Lower lobe of right lung (tissue), 2 donors: Measurements from ENCODE around the gene XKR7. TPM values are rescaled to one million over a fixed set of nuclear protein-coding genes. Genes with fewer than 3 reads are reported as not detected.

ENCODE experiments used
- ATAC-seq, 2 donors: fragments of 200-7000 bp; cut with Tn5 transposase; one replicate each; pipeline ENCODE4 v1.9.1; 2020 to 2022; ENCODE audit warnings: mild to moderate bottlenecking in 2 of 2, moderate library complexity in 2 of 2
- DNase-seq: peaks from one replicate; pipeline ENCODE4 v3.0.0-alpha.2; 2020
- H3K27ac ChIP-seq: fragments of 200-600 bp; one replicate; pipeline ENCODE4 v1.8.0; 2022
- H3K27me3 ChIP-seq: fragments of 200-600 bp; one replicate; pipeline ENCODE4 v1.8.0; 2022; ENCODE audit warnings: low read depth
- H3K36me3 ChIP-seq: fragments of 200-600 bp; one replicate; pipeline ENCODE4 v1.8.0; 2022; ENCODE audit warnings: mild to moderate bottlenecking
- H3K4me1 ChIP-seq: fragments of 200-600 bp; one replicate; pipeline ENCODE4 v1.8.0; 2022
- H3K4me3 ChIP-seq: fragments of 200-600 bp; one replicate; pipeline ENCODE4 v1.8.0; 2022; ENCODE audit warnings: mild to moderate bottlenecking
- H3K9me3 ChIP-seq: fragments of 200-600 bp; one replicate; pipeline ENCODE4 v1.8.0; 2022
- intact Hi-C: fragments of 100-400 bp; cut with DNase I; formaldehyde crosslinking; loops from one replicate; pipeline ENCODE4 v1.11.0; 2022
- total RNA-seq: library from RNA; stranded (reverse); fragmentation: NEBNext Ultra II Directional; extraction: Animal tissue kit (Norgen Biotek cat#: 25700); gene quantifications from one replicate; pipeline ENCODE4 v1.2.1, GENCODE V29; 2021
- TF ChIP-seq, protein P1 (sequence below): fragments of 200-600 bp; IDR thresholded peaks from one replicate; pipeline ENCODE4 v1.8.0; 2022; ENCODE audit warnings: antibody characterized with exemption, mild to moderate bottlenecking
- donor health status: DM: no; HTN: yes; CAD: no; lungs with severe emphysema.

Gene XKR7
- total RNA-seq, 1 donor from 2014 or later: 0.06 TPM

DNA sequence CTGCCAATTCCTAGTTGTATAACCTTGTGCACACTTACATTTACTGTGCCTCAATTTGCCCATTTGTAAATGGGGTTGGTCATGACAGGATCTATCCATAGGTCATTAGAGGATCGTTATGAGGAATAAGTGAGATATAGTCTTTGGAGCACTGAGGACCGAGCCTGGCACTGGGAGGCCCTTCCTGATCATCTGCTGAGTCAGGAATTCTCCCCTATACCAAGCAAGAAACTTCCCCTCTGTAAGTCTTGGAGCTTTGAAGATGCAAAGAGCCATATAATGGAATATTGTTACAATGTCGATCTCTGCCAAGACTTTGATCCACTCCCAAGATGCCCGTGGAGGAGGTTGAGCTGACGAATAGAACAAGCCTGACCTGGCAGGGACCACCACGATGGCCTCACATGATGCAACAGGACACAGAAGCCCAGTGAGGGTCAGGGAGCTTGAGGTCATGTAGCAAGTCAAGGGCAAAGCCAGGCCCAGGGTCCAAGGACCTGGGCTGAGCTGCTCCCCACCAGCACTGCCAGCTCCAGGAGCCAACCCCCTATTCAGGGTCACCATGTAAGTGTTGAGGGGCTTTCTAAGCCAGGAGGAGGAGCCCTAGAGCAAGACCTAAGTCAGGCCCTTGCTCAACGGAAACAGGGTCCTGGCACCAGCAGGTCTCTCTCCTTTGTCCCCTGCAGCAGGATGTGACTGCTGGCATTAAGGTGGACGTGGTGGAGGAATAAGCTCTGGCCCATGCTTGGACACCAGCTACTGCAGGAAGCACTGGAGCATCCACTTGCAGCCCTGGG, 32.8 kb upstream of the XKR7 start:
- intact Hi-C loops: no loop called here
- DNase-seq (no peak), ATAC-seq (no peak)
- no peak overlapping the region for H3K4me3 ChIP-seq
- no peaks in the 10 kb centered on the region for H3K27me3 ChIP-seq
- no peaks in the 10 kb centered on the region for H3K4me1 ChIP-seq
- H3K36me3 ChIP-seq: no peaks in the 10 kb centered on the region
- no peaks in the 10 kb centered on the region for H3K9me3 ChIP-seq
- no peak overlapping the region for H3K27ac ChIP-seq
- TF ChIP-seq, protein P1, sequence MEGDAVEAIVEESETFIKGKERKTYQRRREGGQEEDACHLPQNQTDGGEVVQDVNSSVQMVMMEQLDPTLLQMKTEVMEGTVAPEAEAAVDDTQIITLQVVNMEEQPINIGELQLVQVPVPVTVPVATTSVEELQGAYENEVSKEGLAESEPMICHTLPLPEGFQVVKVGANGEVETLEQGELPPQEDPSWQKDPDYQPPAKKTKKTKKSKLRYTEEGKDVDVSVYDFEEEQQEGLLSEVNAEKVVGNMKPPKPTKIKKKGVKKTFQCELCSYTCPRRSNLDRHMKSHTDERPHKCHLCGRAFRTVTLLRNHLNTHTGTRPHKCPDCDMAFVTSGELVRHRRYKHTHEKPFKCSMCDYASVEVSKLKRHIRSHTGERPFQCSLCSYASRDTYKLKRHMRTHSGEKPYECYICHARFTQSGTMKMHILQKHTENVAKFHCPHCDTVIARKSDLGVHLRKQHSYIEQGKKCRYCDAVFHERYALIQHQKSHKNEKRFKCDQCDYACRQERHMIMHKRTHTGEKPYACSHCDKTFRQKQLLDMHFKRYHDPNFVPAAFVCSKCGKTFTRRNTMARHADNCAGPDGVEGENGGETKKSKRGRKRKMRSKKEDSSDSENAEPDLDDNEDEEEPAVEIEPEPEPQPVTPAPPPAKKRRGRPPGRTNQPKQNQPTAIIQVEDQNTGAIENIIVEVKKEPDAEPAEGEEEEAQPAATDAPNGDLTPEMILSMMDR: no peak

DNA sequence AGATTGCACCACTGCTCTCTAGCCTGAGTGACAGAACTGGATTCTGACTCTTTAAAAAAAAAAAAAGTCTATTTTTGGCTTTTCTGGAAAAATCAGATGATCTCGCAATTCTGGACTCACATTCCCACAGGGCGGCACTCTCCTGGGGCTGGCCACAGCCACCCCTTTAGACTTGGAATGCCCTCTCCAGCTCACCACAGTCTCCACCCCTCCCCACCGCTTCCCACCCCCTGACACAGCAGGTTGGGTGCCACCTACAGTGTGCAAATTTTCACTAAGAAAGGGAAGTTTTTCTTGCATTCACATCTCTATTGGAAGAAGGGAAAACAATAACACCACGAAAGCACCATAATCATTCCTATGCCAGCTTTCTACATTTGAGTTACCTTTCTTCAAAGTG, 31.5 kb upstream of the XKR7 start:
- Histone ChIP-seq H3K4me3 (no peak overlapping the region), H3K27me3 (no peaks in the 10 kb centered on the region), H3K27ac (no peak overlapping the region), H3K36me3 (no peaks in the 10 kb centered on the region), H3K9me3 (no peaks in the 10 kb centered on the region), H3K4me1 (no peaks in the 10 kb centered on the region)
- DNase-seq: no peak
- TF ChIP-seq, protein P1: no peak
- intact Hi-C loops: no loop called here
- no peak for ATAC-seq

DNA sequence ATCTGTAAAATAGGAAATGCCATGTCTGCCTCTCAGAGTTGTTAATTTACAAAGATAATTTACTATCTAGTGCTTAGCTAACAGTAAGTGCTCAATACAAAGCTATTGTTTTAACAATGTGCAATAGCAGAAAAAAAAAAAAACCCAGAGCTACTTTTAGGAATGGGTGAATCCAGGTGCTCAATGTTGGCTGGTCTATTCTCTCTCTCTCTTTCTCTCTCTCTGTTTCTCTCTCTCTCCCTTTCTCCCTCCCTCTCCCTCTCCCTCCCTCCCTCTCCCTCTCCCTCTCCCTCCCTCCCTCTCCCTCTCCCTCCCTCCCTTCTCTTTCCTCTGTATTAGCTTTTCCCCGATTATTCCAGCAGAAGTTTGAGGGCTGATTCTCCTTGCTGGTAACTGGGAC, 30.1 kb upstream of the XKR7 start:
- DNase-seq: no peak
- no peaks in the 10 kb centered on the region for H3K27me3 ChIP-seq
- ATAC-seq: no peak
- TF ChIP-seq, protein P1: no peak
- H3K4me3 ChIP-seq: no peak overlapping the region
- intact Hi-C loops: no loop called here
- H3K4me1 ChIP-seq: no peaks in the 10 kb centered on the region
- no peaks in the 10 kb centered on the region for H3K9me3 ChIP-seq
- H3K36me3 ChIP-seq: peaks cover 4% of the 10 kb centered on the region
- no peak overlapping the region for H3K27ac ChIP-seq

DNA sequence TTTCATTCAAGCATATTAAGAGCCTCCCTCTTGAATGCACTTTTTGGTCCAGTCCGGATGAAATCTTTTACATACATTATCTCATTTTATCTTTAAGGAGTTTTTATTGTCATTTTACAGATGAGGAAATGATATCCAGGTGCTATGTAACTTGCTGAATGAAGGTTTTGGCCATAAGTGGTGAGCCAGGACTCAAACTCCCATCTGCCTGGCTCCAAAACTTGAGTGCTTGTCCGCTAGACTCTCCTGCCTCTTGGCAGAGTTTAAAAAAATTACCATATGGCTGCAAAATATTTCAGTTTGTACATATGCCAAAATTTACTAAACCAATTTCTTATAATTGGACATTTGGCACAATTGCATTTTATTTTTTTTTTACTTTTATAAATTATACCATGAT, 28.3 kb upstream of the XKR7 start:
- H3K4me3 ChIP-seq: no peak overlapping the region
- DNase-seq: no peak
- no peak for ATAC-seq
- H3K27me3 ChIP-seq: no peaks in the 10 kb centered on the region
- intact Hi-C loops: no loop called here
- H3K9me3 ChIP-seq: no peaks in the 10 kb centered on the region
- H3K4me1 ChIP-seq: no peaks in the 10 kb centered on the region
- TF ChIP-seq, protein P1: no peak
- no peak overlapping the region for H3K27ac ChIP-seq
- peaks cover 14% of the 10 kb centered on the region for H3K36me3 ChIP-seq

DNA sequence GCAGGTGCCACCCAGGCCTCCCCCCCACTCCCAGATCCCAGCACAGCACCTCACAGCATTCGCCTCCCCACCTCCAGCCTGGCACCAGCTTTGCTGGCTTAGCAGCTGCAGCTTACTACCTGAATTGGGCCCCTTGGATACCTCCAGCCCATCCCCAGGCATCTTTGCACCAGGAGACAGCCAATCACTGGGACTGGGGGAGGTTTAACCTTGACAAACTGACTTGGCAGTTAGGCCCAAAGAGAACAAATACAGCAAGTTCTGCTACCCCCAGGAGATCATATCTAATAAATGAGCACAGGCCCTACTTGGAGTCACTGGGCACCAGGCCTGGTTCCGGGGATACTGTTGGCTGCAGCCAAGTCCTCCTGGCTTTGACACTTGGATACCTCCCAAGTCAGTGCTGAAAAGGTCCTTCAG, 24.9 kb upstream of the XKR7 start:
- no peaks in the 10 kb centered on the region for H3K27me3 ChIP-seq
- H3K36me3 ChIP-seq: peaks cover 48% of the 10 kb centered on the region
- no peak overlapping the region for H3K4me3 ChIP-seq
- DNase-seq (no peak), ATAC-seq (no peak)
- H3K27ac ChIP-seq: no peak overlapping the region
- TF ChIP-seq, protein P1: no peak
- intact Hi-C loops: no loop called here
- no peaks in the 10 kb centered on the region for H3K4me1 ChIP-seq
- no peaks in the 10 kb centered on the region for H3K9me3 ChIP-seq
